ENCODE data around the gene PLCD3.

The PLCD3 gene

GRCh38 chr17:45098869-45099616 is 33.3 kb downstream of the PLCD3 start:
- DNase-seq: peak; percentile 64

- DNase-seq: no peak
These were observed 34.0 kb downstream of the PLCD3 start for GRCh38 chr17:45098081-45098868.

- no peak for DNase-seq
These were observed 35.4 kb downstream of the PLCD3 start for GRCh38 chr17:45096926-45097325.

- peak; percentile 14 for DNase-seq
These were observed 36.2 kb downstream of the PLCD3 start for GRCh38 chr17:45096141-45096540.

- DNase-seq: no peak
These were observed 38.7 kb downstream of the PLCD3 start for GRCh38 chr17:45093444-45094110.

- peak; percentile 96 for DNase-seq
These were observed 39.3 kb downstream of the PLCD3 start for GRCh38 chr17:45092911-45093430.

- DNase-seq: no peak
These were observed 40.4 kb downstream of the PLCD3 start for GRCh38 chr17:45091778-45092425.

- DNase-seq: no peak
These were observed 41.6 kb downstream of the PLCD3 start for GRCh38 chr17:45090711-45091110.

- no peak for DNase-seq
These were observed 43.6 kb downstream of the PLCD3 start for GRCh38 chr17:45088741-45089140.

GRCh38 chr17:45087978-45088377 is 44.3 kb downstream of the PLCD3 start:
- DNase-seq: no peak

GRCh38 chr17:45087504-45087975 is 44.8 kb downstream of the PLCD3 start:
- no peak for DNase-seq

GRCh38 chr17:45086865-45087503 is 45.3 kb downstream of the PLCD3 start:
- DNase-seq: no peak

GRCh38 chr17:45086391-45086790 is 45.9 kb downstream of the PLCD3 start:
- DNase-seq: no peak

GRCh38 chr17:45081047-45081703 is 51.1 kb downstream of the PLCD3 start:
- no peak for DNase-seq

- DNase-seq: no peak
These were observed 54.7 kb downstream of the PLCD3 start for GRCh38 chr17:45077643-45078042.

- DNase-seq: no peak
These were observed 58.8 kb downstream of the PLCD3 start for GRCh38 chr17:45073414-45074070.

GRCh38 chr17:45070809-45071208 is 61.5 kb downstream of the PLCD3 start:
- DNase-seq: no peak

GRCh38 chr17:45070001-45070400 is 62.3 kb downstream of the PLCD3 start:
- DNase-seq: no peak

GRCh38 chr17:45067637-45068036 is 64.7 kb downstream of the PLCD3 start:
- no peak for DNase-seq

GRCh38 chr17:45063198-45063597 is 69.1 kb downstream of the PLCD3 start:
- DNase-seq: no peak

- DNase-seq: no peak
These were observed 70.6 kb downstream of the PLCD3 start for GRCh38 chr17:45061606-45062205.

Data from amniotic stem cell (primary cell).